ENCODE results near the gene NEXN.

NEXN gene

DNA sequence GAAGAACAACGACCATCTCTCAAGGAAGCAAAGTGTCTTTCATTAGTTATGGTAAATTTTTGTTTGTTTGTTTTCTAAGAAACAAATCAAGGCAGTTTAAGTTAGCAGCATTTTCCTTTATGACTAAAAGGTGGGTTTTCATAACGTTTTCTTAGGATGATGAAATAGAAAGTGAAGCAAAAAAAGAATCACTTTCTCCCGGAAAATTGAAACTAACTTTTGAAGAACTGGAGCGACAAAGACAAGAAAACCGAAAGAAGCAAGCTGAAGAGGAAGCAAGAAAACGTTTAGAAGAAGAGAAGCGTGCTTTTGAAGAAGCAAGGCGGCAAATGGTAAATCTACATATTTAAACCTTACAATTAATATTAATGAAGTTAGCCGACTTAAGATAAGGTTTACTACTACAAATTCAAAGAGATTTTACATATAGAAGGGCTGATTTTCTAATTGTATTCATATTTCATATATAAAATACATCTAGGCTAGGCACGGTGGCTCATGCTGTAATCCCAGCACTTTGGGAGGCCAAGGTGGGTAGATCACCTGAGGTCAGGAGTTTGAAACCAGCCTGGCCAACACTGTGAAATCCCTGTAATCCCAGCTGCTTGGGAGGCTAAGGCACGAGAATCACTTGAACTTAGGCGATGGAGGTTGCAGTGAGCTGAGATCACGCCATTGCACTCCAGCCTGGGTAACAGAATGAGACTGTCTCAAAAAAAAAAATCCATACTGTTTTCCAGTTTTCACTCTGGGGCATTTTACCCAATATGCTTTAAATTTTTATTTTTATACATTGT is 38.3 kb downstream of the NEXN start:
- Histone ChIP-seq H4K91ac (ENCODE audit: low read depth, low read length) (no peak overlapping the region), H3K9ac (ENCODE audit: low read length) (no peak overlapping the region), H3K27me3 (ENCODE audit: insufficient read depth, low read length) (no peaks in the 10 kb centered on the region), H3K18ac (ENCODE audit: low read length) (no peak overlapping the region), H4K8ac (ENCODE audit: low read depth, low read length) (no peak overlapping the region), H3K36me3 (ENCODE audit: control insufficient read depth in 1 of 2, insufficient read depth in 2 of 2, low read length in 2 of 2) (peaks cover 6 to 9% of the 10 kb centered on the region in 2 experiments), H2AFZ (ENCODE audit: insufficient read depth, low read length, poor library complexity) (no peak overlapping the region), H3K4me3 (ENCODE audit: low read depth, low read length) (no peak overlapping the region), H3K79me1 (ENCODE audit: low read length) (no peaks in the 10 kb centered on the region), H3K27ac (ENCODE audit: low read depth, low read length) (no peak overlapping the region), H3K79me2 (ENCODE audit: control insufficient read depth, insufficient read depth, low read length, poor library complexity) (no peaks in the 10 kb centered on the region), H3K9me3 (ENCODE audit: insufficient read depth, low read depth, low read length) (peaks cover 1% of the 10 kb centered on the region), H3K23ac (ENCODE audit: low read length) (no peak overlapping the region), H2BK12ac (ENCODE audit: low read length) (no peak overlapping the region), H2BK5ac (ENCODE audit: low read depth, low read length, poor library complexity) (no peak overlapping the region), H3K14ac (ENCODE audit: low read length) (no peak overlapping the region), H2AK5ac (ENCODE audit: low read length) (no peak overlapping the region), H2BK120ac (ENCODE audit: insufficient read depth, low read length, poor library complexity) (no peak overlapping the region), H3K4me2 (ENCODE audit: low read length) (no peak overlapping the region), H4K12ac (ENCODE audit: low read depth, low read length) (no peak overlapping the region), H3K4me1 (ENCODE audit: control insufficient read depth in 1 of 2, insufficient read depth in 2 of 2, low read length in 2 of 2) (no peaks in the 10 kb centered on the region), H3K4ac (ENCODE audit: low read depth, low read length) (no peak overlapping the region)
- no peak for DNase-seq
- no CpG with 5 or more reads among the region's 13 CpGs for WGBS (ENCODE audit: extremely low coverage, insufficient coverage, insufficient read length)

DNA sequence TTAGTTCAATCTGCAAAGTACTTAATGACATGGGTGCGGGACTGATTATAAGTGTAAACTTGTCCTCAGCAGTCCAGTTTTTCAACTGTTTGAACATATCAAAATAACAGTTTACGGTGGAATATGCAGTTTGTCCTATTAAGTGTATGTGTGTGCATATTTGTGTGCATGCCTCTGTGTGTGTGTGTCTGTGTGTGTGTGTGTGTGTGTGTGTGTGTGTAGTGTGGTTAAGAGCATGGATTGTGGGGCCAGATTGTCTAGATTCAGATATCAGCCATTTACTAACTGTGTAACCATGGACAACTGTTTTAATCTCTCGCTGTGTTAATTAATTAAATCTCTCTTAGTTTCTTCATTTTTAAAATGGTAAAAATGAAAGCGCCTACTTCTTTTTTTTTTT is 39.0 kb downstream of the NEXN start:
- peaks cover 1% of the 10 kb centered on the region for H3K9me3 ChIP-seq (ENCODE audit: insufficient read depth, low read depth, low read length)
- H3K4me1 ChIP-seq (ENCODE audit: control insufficient read depth in 1 of 2, insufficient read depth in 2 of 2, low read length in 2 of 2): no peaks in the 10 kb centered on the region
- H3K79me2 ChIP-seq (ENCODE audit: control insufficient read depth, insufficient read depth, low read length, poor library complexity): no peaks in the 10 kb centered on the region
- no peak overlapping the region for H2AFZ ChIP-seq (ENCODE audit: insufficient read depth, low read length, poor library complexity)
- H2BK12ac ChIP-seq (ENCODE audit: low read length): no peak overlapping the region
- H2BK120ac ChIP-seq (ENCODE audit: insufficient read depth, low read length, poor library complexity): no peak overlapping the region
- no peaks in the 10 kb centered on the region for H3K79me1 ChIP-seq (ENCODE audit: low read length)
- no peak overlapping the region for H3K4ac ChIP-seq (ENCODE audit: low read depth, low read length)
- peaks cover 6 to 9% of the 10 kb centered on the region in 2 experiments for H3K36me3 ChIP-seq (ENCODE audit: control insufficient read depth in 1 of 2, insufficient read depth in 2 of 2, low read length in 2 of 2)
- no peak overlapping the region for H4K91ac ChIP-seq (ENCODE audit: low read depth, low read length)
- H3K27me3 ChIP-seq (ENCODE audit: insufficient read depth, low read length): no peaks in the 10 kb centered on the region
- no peak overlapping the region for H2AK5ac ChIP-seq (ENCODE audit: low read length)
- no peak overlapping the region for H3K27ac ChIP-seq (ENCODE audit: low read depth, low read length)
- WGBS (ENCODE audit: extremely low coverage, insufficient coverage, insufficient read length): no CpG with 5 or more reads among the region's 4 CpGs
- H4K8ac ChIP-seq (ENCODE audit: low read depth, low read length): no peak overlapping the region
- no peak overlapping the region for H3K4me2 ChIP-seq (ENCODE audit: low read length)
- H3K9ac ChIP-seq (ENCODE audit: low read length): no peak overlapping the region
- no peak overlapping the region for H3K23ac ChIP-seq (ENCODE audit: low read length)
- no peak overlapping the region for H3K18ac ChIP-seq (ENCODE audit: low read length)
- H3K14ac ChIP-seq (ENCODE audit: low read length): no peak overlapping the region
- DNase-seq: no peak
- peak overlapping the region; percentile 53 for H3K4me3 ChIP-seq (ENCODE audit: low read depth, low read length)
- H4K12ac ChIP-seq (ENCODE audit: low read depth, low read length): no peak overlapping the region
- no peak overlapping the region for H2BK5ac ChIP-seq (ENCODE audit: low read depth, low read length, poor library complexity)

DNA sequence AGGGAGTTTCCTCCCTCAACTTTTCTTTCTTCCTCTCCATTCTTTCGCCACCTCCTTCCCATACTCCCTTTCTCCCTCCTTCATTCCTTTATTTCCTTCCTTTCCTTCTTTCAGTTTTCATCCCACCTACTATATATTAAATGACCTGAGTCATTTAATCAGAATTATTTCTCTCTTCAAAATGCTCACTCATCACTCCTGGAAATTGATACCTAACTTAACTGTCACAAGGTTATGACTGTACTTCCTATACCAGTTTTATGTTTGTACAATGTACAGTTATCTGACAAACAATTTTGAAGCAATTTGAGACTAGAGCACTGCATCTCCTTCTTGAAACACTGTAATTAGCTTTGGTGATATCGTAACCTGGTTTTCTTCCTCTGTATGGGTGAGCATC is 41.4 kb downstream of the NEXN start:
- H3K4ac ChIP-seq (ENCODE audit: low read depth, low read length): no peak overlapping the region
- no peak overlapping the region for H2BK120ac ChIP-seq (ENCODE audit: insufficient read depth, low read length, poor library complexity)
- H3K18ac ChIP-seq (ENCODE audit: low read length): no peak overlapping the region
- no peaks in the 10 kb centered on the region for H3K79me2 ChIP-seq (ENCODE audit: control insufficient read depth, insufficient read depth, low read length, poor library complexity)
- no peak overlapping the region for H3K9ac ChIP-seq (ENCODE audit: low read length)
- H3K4me1 ChIP-seq (ENCODE audit: control insufficient read depth in 1 of 2, insufficient read depth in 2 of 2, low read length in 2 of 2): no peaks in the 10 kb centered on the region
- H4K8ac ChIP-seq (ENCODE audit: low read depth, low read length): no peak overlapping the region
- H3K4me3 ChIP-seq (ENCODE audit: low read depth, low read length): no peak overlapping the region
- no peak overlapping the region for H2AFZ ChIP-seq (ENCODE audit: insufficient read depth, low read length, poor library complexity)
- no peaks in the 10 kb centered on the region for H3K27me3 ChIP-seq (ENCODE audit: insufficient read depth, low read length)
- DNase-seq: no peak
- H4K12ac ChIP-seq (ENCODE audit: low read depth, low read length): no peak overlapping the region
- H3K14ac ChIP-seq (ENCODE audit: low read length): no peak overlapping the region
- no peaks in the 10 kb centered on the region for H3K79me1 ChIP-seq (ENCODE audit: low read length)
- peaks cover 3% of the 10 kb centered on the region for H3K9me3 ChIP-seq (ENCODE audit: insufficient read depth, low read depth, low read length)
- no peak overlapping the region for H2BK12ac ChIP-seq (ENCODE audit: low read length)
- no peak overlapping the region for H4K91ac ChIP-seq (ENCODE audit: low read depth, low read length)
- H3K23ac ChIP-seq (ENCODE audit: low read length): no peak overlapping the region
- H2BK5ac ChIP-seq (ENCODE audit: low read depth, low read length, poor library complexity): no peak overlapping the region
- no peak overlapping the region for H3K4me2 ChIP-seq (ENCODE audit: low read length)
- H3K36me3 ChIP-seq (ENCODE audit: control insufficient read depth in 1 of 2, insufficient read depth in 2 of 2, low read length in 2 of 2): peaks cover 7 to 12% of the 10 kb centered on the region in 2 experiments
- WGBS (ENCODE audit: extremely low coverage, insufficient coverage, insufficient read length): 100% methylated on average over 1 of the region's 2 CpGs
- H3K27ac ChIP-seq (ENCODE audit: low read depth, low read length): no peak overlapping the region
- no peak overlapping the region for H2AK5ac ChIP-seq (ENCODE audit: low read length)

DNA sequence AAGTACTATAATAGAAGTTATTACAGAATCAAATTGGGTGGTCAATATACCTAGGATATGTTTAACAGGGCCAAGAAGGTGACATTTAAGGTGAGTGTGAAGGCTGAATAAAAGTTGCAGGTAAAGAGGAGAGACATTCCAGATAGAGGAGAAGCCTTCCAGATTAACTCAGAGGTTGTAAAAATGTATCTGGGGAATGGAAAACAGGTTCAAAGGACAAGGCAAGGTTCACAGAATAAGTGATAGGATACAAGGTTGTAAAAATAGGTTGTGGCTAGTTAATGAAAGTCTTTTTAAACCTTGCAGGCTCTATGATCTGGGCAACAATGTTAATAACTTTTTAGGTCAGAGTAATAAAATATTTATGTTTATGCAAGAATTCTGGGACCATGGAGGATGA is 50.2 kb downstream of the NEXN start:
- no peak overlapping the region for H3K4me3 ChIP-seq (ENCODE audit: low read depth, low read length)
- no peaks in the 10 kb centered on the region for H3K27me3 ChIP-seq (ENCODE audit: insufficient read depth, low read length)
- H3K79me2 ChIP-seq (ENCODE audit: control insufficient read depth, insufficient read depth, low read length, poor library complexity): no peaks in the 10 kb centered on the region
- H2BK120ac ChIP-seq (ENCODE audit: insufficient read depth, low read length, poor library complexity): no peak overlapping the region
- H2BK12ac ChIP-seq (ENCODE audit: low read length): no peak overlapping the region
- H3K14ac ChIP-seq (ENCODE audit: low read length): no peak overlapping the region
- H2BK5ac ChIP-seq (ENCODE audit: low read depth, low read length, poor library complexity): no peak overlapping the region
- H2AK5ac ChIP-seq (ENCODE audit: low read length): no peak overlapping the region
- H3K36me3 ChIP-seq (ENCODE audit: control insufficient read depth in 1 of 2, insufficient read depth in 2 of 2, low read length in 2 of 2): peaks cover 7 to 12% of the 10 kb centered on the region in 2 experiments
- no peak overlapping the region for H4K12ac ChIP-seq (ENCODE audit: low read depth, low read length)
- H4K91ac ChIP-seq (ENCODE audit: low read depth, low read length): no peak overlapping the region
- H3K23ac ChIP-seq (ENCODE audit: low read length): no peak overlapping the region
- no peaks in the 10 kb centered on the region for H3K79me1 ChIP-seq (ENCODE audit: low read length)
- no peak overlapping the region for H3K18ac ChIP-seq (ENCODE audit: low read length)
- H3K4ac ChIP-seq (ENCODE audit: low read depth, low read length): no peak overlapping the region
- peaks cover 2% of the 10 kb centered on the region for H3K9me3 ChIP-seq (ENCODE audit: insufficient read depth, low read depth, low read length)
- no peak overlapping the region for H4K8ac ChIP-seq (ENCODE audit: low read depth, low read length)
- no peak overlapping the region for H3K27ac ChIP-seq (ENCODE audit: low read depth, low read length)
- H3K9ac ChIP-seq (ENCODE audit: low read length): no peak overlapping the region
- no peak for DNase-seq
- H3K4me1 ChIP-seq (ENCODE audit: control insufficient read depth in 1 of 2, insufficient read depth in 2 of 2, low read length in 2 of 2): no peaks in the 10 kb centered on the region
- H3K4me2 ChIP-seq (ENCODE audit: low read length): no peak overlapping the region
- H2AFZ ChIP-seq (ENCODE audit: insufficient read depth, low read length, poor library complexity): no peak overlapping the region
